HG03196 (cell line): ENCODE data around the gene C1orf210.

ENCODE experiments used
- ATAC-seq: cut with Tn5 transposase; IDR thresholded peaks from one replicate; pipeline ENCODE4 v1.9.1; 2021; ENCODE audit not compliant: unreplicated experiment

Gene C1orf210

DNA sequence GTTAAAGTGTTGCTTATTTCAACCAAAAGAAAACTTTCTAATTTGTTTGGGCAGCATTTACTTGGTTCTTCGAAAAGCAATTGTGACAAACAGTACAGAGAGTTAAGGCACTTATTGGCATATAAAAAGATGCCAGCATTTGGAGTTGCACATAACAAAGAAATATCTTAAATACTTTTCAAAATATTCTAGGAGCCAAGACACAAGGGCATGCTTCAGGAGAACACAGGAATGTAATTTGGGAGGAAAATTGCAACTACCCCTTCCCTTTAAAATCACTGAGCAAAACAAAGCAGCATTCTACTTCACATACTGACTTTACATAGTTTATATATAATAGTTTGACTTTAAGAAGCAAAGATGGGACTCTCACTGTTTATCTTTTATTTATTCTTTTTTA lies 10.8 kb upstream of the C1orf210 start:
- no peak for ATAC-seq

- ATAC-seq = no peak
Measured at GRCh38 chr1:43294761-43295160, 9.4 kb upstream of the C1orf210 start.

DNA sequence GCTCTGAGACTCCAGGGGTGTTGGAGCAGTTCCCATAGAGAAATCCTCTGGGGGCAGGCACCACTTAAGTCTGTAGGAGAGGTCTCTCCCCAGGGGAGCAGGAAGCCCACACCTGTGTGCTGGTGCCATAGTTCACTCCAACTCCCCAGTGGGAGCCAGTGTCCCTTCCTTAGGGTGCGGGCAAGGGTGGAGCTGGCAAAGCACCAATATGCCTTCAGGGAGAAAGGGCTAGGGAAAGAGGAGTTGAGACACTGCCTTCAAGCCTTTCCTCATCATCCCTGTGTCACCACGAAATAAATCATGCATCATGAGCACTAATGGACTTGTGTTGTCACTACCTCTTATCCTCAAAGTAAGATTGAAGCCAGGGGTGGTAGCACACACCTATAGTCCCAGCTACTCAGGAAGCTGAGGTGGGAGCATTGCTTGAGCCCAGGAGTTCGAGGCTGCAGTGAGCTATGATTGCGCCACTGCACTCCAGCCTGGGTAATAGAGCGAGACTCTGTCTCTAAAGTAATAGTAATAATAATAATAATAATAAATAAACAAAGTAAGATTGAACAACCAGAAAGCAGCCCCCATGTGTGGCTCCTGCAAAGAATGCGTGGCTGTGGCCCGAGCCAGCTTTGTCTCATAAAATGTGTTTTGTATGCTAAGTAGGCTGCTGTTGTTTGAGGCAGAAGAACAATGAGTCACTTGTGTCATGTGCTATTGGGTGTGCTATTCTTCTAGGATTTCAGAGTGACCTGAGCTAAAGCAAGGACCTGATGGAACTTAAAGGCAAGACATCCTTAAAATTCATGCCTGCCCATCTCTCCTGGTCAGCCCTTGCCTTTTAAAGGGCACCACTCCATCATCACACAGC lies 8.7 kb upstream of the C1orf210 start:
- no peak for ATAC-seq

- ATAC-seq = no peak
Measured at GRCh38 chr1:43293176-43293575, 7.8 kb upstream of the C1orf210 start.

DNA sequence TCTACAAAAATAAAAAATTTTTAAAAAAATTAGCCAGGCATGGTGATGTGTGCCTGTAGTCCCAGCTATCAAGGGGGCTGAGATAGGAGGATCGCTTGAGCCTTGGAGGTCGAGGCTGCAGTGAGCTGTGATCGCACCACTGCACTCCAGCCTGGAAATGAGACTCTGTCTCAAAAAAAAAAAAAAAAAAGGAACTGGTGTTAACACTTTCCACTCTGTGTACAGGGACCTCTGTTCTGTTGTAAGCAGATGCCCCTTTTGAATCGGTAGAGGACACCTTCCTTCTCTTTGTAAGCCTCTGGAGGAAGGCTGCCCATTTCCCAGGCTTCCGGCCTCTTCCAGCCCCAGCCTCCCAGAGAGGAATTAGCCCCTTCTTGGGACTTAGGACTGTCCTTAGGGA lies 7.3 kb upstream of the C1orf210 start:
- no peak for ATAC-seq

DNA sequence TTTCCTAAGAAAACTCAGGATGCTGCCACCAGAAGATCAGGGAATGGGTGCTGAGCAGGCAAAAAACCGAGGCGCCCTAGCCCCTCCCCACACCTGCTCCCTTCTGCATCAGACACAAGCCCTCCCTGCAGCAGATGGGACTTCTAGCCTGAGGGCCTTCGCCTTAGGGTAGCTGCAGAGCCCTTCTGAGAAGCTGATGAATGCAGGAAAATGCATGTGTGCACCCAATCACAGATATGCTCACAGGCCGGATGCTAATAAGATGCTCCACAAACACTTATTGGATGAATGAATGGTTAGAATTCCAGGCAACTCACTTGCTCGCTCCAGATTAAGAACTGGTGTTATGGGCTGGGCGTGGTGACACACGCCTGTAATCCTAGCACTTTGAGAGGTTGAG lies 6.8 kb upstream of the C1orf210 start:
- ATAC-seq = no peak

DNA sequence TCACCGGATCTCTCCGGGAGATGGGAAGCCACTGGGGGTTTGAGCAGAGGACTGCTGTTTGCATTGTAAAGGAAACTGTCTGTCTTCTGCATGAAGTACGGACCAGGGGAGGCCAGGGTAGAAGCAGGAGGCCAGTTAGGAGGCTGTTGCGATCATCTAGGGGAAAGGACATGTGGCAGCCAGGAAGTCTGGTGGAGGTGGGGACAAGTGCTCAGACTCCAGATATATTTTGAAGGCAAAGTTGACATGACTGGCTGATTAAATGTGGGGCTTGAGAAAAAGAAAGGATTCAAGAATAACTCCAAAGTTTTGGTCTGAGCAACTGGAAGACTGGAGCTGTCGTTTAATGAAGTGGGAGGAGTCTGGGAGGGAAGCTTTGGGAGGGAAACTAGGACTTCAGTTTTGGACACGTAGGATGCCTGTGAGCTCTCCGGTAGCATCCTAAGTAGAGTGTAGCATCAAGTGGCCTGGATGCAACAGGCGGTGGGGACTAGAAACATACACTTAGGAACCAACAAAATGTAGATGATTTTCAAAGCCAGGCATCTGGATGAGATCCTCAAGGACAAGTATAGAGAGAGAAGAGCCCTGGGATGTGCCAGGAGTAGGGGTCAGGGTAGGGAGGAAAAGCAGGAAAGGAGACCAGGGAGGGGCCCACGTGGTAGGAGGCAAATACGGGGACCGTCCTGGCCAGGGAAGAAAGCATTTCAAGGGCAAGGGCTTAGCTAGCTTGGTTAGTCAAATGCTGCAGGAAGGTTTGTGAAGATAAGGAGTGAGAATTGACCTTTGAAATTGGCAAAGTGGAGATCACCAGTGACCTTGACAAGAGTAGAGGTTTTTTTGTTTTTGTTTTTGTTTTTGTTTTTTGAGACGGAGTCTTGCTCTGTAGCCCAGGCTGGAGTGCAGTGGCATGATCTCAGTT lies 3.7 kb upstream of the C1orf210 start:
- no peak for ATAC-seq

- ATAC-seq = no peak
Measured at GRCh38 chr1:43288058-43288784, 2.8 kb upstream of the C1orf210 start.

DNA sequence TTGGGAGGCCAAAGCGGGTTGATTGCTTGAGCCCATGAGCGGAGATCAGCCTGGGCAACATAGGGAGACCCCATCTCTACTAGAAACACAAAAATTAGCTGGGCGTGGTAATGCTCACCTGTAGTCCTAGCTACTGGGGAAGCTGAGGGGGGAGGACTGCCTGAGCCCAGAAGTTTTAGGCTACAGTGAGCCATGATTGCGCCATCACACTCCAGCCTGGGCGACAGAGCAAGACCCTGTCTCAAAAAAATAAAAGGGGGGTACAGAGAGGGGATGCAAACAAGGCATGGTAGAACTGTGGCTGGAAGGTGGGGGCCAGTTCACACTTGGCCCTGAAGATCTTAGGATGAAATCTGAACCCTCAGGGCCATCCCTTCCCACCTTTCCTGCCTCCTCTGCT lies 1.2 kb upstream of the C1orf210 start:
- no peak for ATAC-seq

GRCh38 chr1:43286115-43286514 lies 734 bp upstream of the C1orf210 start:
- no peak for ATAC-seq

GRCh38 chr1:43284546-43285110 lies 753 bp downstream of the C1orf210 start:
- no peak for ATAC-seq

DNA sequence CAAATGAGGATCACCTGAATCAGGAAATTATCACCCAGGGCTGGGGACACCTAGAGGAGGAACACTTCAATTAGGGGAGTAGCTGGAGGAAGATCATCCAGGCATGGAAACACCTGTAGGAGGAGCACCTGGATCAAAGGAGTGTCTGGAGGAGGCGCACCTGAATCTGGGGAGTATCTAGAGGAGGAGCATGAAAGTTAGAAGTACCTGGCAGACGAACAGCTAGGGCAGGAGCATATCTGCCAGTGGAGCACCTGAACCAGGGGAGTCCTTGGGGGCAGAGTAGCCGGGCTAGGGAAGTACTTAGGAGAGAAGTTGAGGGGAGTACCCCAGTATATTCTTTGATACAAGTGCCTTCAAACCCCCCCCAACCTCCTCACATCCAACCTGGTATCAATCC lies 1.3 kb downstream of the C1orf210 start:
- no peak for ATAC-seq

- no peak for ATAC-seq
Measured at GRCh38 chr1:43282220-43283195, 2.9 kb downstream of the C1orf210 start.

- ATAC-seq = no peak
Measured at GRCh38 chr1:43280692-43281091, 4.7 kb downstream of the C1orf210 start.

- no peak for ATAC-seq
Measured at GRCh38 chr1:43279666-43280065, 5.7 kb downstream of the C1orf210 start.

GRCh38 chr1:43279161-43279560 lies 6.2 kb downstream of the C1orf210 start:
- no peak for ATAC-seq

GRCh38 chr1:43277116-43277876 lies 8.1 kb downstream of the C1orf210 start:
- ATAC-seq = no peak

DNA sequence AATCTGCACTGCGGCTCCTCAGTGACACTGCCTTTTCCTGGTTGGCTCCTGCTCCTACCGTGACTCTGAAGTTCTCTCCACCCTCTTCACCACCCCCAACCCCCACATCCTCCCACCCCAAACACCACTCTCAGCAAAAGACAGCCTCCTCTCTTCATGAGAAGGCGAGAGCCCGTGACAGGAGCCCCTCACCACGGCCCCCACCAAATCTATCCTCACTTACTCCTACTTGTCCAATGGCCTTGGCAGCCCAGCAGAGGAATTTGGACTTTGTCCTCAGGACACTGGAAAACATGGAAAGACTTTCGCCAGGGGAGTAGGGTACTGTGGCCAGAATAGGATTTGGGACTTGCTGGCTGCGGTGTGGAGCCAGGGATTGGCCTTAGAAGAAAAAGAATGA lies 8.7 kb downstream of the C1orf210 start:
- ATAC-seq = no peak
